K562 (cell line): ENCODE measurements around the gene OR51B2.

Source experiments
- BRF1 ChIP-seq: IDR thresholded peaks from 3 replicates; pipeline ENCODE4 v1.6.1; 2011; ENCODE audit warnings: borderline replicate concordance, mild to moderate bottlenecking; ENCODE audit not compliant: insufficient read length; ENCODE audit errors: extremely low read depth
- NCOA2 ChIP-seq, 2 experiments: fragments of 450-650 bp; IDR thresholded peaks; 2 replicates each; pipeline ENCODE4 v1.6.1; 2018; ENCODE audit warnings: mild to moderate bottlenecking in 2 of 2, moderate library complexity in 1 of 2; ENCODE audit not compliant: partially characterized antibody in 2 of 2
- PHF20 ChIP-seq: fragments of 450-650 bp; IDR thresholded peaks from 2 replicates; pipeline ENCODE4 v1.6.1; 2018; ENCODE audit not compliant: partially characterized antibody
- POLR2AphosphoS5 ChIP-seq: IDR thresholded peaks from 2 replicates; pipeline ENCODE4 v1.6.1; 2011; ENCODE audit warnings: mild to moderate bottlenecking, low read depth, low read length, moderate library complexity; ENCODE audit not compliant: control insufficient read depth, insufficient read depth
- ZBTB2 ChIP-seq: fragments of 450-650 bp; IDR thresholded peaks from 2 replicates; pipeline ENCODE4 v1.6.1; 2016; ENCODE audit warnings: antibody characterized with exemption

- TF ChIP-seq ZBTB2 (no peak), BRF1 (no peak), POLR2AphosphoS5 (no peak), PHF20 (no peak), NCOA2 (IDR thresholded peaks at IDR 0.05; ENCODE audit: partially characterized antibody in 2 of 2) (no peak)
These were observed 43.5 kb upstream of the OR51B2 start for GRCh38 chr11:5367448-5368074.
